Calu3 (cell line): ENCODE results near the gene PBOV1. TPM values are rescaled to one million over a fixed set of nuclear protein-coding genes. Genes with fewer than 3 reads are reported as not detected.

Experiments
- BruUV-seq: library from RNA; stranded (reverse); fragments of 400-500 nt; replicated peaks from 2 replicates; lab custom pipeline; 2021; lab: Mats Ljungman, UMichigan
- CTCF ChIA-PET: fragments of 300-600 bp; sonication (Branson Sonifier 250); formaldehyde crosslinking; loops from one replicate; lab custom pipeline; 2022; ENCODE audit warnings: antibody characterized with exemption; lab: Charles Lee
- DNase-seq: peaks from one replicate; pipeline ENCODE4 v3.0.0; 2022
- H3K27ac Mint-ChIP-seq: one replicate; pipeline ENCODE4 v1.8.0; 2022; ENCODE audit warnings: mixed read lengths; ENCODE audit not compliant: unreplicated experiment
- H3K27me3 Mint-ChIP-seq: one replicate; pipeline ENCODE4 v1.8.0; 2022; ENCODE audit warnings: mixed read lengths; ENCODE audit not compliant: unreplicated experiment
- H3K36me3 Mint-ChIP-seq: one replicate; pipeline ENCODE4 v1.8.0; 2022; ENCODE audit warnings: mild to moderate bottlenecking, moderate library complexity, mixed read lengths; ENCODE audit not compliant: insufficient read depth, unreplicated experiment
- H3K4me1 Mint-ChIP-seq: one replicate; pipeline ENCODE4 v1.8.0; 2022; ENCODE audit warnings: mild to moderate bottlenecking, low read depth, mixed read lengths; ENCODE audit not compliant: unreplicated experiment
- H3K4me3 Mint-ChIP-seq: one replicate; pipeline ENCODE4 v1.8.0; 2022; ENCODE audit warnings: mild to moderate bottlenecking, low read depth, moderate library complexity, mixed read lengths; ENCODE audit not compliant: unreplicated experiment
- H3K9me3 Mint-ChIP-seq: one replicate; pipeline ENCODE4 v1.8.0; 2022; ENCODE audit warnings: low read depth, mixed read lengths; ENCODE audit not compliant: unreplicated experiment
- intact Hi-C: fragments of 100-400 bp; cut with micrococcal nuclease; formaldehyde crosslinking; loops from one replicate; pipeline ENCODE4 v1.10.0; 2022; ENCODE audit not compliant: unreplicated experiment
- total RNA-seq: library from RNA; stranded (reverse); gene quantifications from 2 replicates; pipeline ENCODE4 v1.2.3, GENCODE V29; 2022
- TF ChIP-seq, protein P1 (sequence below): fragments of 200-600 bp; IDR thresholded peaks from one replicate; pipeline ENCODE4 v1.8.0; 2022; ENCODE audit warnings: antibody characterized with exemption; ENCODE audit not compliant: unreplicated experiment

Gene PBOV1
- total RNA-seq, 1 experiment from 2014 or later: not detected

DNA sequence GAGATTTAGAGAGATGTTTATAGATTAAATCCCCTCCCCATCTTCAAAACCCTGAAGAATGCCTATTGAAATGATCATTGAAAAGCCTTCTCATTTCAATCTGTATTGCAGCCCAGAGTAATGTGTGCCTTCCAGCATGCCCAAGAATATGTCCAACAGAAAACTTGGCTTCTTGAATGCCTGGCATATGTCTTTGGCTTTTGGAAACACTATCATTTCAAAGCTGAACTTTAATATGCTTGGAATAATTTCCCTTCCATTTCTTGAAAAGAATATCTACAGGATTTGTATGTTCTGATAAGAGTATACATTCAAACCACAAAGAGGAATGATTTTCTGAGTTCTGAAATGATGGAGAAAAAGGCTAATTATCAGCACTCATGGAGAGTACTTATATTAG, 11.9 kb upstream of the PBOV1 start:
- H3K9me3 Mint-ChIP-seq: no peaks in the 10 kb centered on the region
- H3K27me3 Mint-ChIP-seq: no peaks in the 10 kb centered on the region
- DNase-seq: no peak
- CTCF ChIA-PET: interaction anchor here (1.2 kb wide), 1 partner anchor 8 kb away, joined by 3 read pairs; no protein-coding TSS in a partner anchor
- H3K4me3 Mint-ChIP-seq: no peak overlapping the region
- H3K27ac Mint-ChIP-seq: peak overlapping the region; percentile 95
- H3K4me1 Mint-ChIP-seq: peaks cover 50% of the 10 kb centered on the region
- TF ChIP-seq, protein P1, sequence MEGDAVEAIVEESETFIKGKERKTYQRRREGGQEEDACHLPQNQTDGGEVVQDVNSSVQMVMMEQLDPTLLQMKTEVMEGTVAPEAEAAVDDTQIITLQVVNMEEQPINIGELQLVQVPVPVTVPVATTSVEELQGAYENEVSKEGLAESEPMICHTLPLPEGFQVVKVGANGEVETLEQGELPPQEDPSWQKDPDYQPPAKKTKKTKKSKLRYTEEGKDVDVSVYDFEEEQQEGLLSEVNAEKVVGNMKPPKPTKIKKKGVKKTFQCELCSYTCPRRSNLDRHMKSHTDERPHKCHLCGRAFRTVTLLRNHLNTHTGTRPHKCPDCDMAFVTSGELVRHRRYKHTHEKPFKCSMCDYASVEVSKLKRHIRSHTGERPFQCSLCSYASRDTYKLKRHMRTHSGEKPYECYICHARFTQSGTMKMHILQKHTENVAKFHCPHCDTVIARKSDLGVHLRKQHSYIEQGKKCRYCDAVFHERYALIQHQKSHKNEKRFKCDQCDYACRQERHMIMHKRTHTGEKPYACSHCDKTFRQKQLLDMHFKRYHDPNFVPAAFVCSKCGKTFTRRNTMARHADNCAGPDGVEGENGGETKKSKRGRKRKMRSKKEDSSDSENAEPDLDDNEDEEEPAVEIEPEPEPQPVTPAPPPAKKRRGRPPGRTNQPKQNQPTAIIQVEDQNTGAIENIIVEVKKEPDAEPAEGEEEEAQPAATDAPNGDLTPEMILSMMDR: no peak
- intact Hi-C loops: loop anchor here (5.0 kb wide), 1 partner anchor 68 kb away; the partner anchor contains the start of gene ARFGEF3
- BruUV-seq: no TSS peak
- H3K36me3 Mint-ChIP-seq: peaks cover 5% of the 10 kb centered on the region

DNA sequence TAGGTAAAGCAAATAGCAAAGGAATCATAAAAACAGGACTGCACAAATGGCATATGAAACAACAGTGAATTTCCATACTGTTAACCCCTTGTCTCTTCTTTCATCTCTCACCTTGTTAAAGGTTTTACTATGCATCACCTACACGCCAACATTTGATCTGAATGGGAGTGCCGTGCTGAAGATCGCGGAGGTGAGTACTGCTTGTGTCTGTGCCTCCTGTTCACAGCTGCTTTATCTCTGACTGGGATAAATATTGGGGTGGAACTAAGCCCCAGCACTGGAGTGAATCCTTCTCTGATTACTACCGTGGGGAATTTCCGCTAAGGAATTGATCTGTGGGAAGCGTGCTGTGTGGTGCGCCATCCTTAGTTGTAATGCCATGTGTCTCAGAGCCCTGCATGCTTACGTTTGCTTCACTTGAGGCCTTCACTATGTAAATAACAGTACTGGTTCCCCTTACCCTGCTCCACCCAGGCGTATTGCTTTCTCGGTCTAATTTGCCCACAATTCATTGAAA, 11.4 kb upstream of the PBOV1 start:
- Mint-ChIP-seq H3K4me3 (no peak overlapping the region), H3K4me1 (peaks cover 50% of the 10 kb centered on the region), H3K27ac (no peak overlapping the region), H3K9me3 (no peaks in the 10 kb centered on the region), H3K36me3 (peaks cover 5% of the 10 kb centered on the region), H3K27me3 (no peaks in the 10 kb centered on the region)
- DNase-seq: no peak
- CTCF ChIA-PET: no interaction called here
- intact Hi-C loops: loop anchor here (5.0 kb wide), 1 partner anchor 67 kb away; the partner anchor contains the start of gene ARFGEF3
- BruUV-seq: no TSS peak
- TF ChIP-seq, protein P1: no peak

DNA sequence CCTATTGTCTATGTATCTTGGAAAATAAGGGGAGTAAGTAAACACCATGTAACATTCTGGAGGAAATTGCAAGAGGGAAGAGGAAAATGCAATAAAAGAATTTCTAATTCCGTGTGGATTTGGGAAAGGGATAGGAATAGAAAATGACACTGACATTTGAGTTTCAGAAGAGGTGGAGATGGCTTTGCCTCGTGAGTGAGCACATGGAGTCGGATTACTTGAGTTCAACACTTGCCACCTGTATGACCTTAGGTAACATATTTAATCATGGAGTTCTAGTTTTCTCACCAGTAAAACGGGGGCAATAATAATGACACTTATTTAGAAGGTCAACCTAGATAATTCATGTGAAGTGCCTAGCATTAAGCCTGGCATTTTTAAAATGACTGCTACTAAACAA, 10.8 kb upstream of the PBOV1 start:
- no TSS peak for BruUV-seq
- CTCF ChIA-PET: no interaction called here
- Mint-ChIP-seq H3K4me3 (no peak overlapping the region), H3K27ac (peak overlapping the region; percentile 48), H3K27me3 (no peaks in the 10 kb centered on the region), H3K9me3 (no peaks in the 10 kb centered on the region), H3K4me1 (peaks cover 50% of the 10 kb centered on the region), H3K36me3 (peaks cover 5% of the 10 kb centered on the region)
- TF ChIP-seq, protein P1: no peak
- intact Hi-C loops: no loop called here
- DNase-seq: no peak

DNA sequence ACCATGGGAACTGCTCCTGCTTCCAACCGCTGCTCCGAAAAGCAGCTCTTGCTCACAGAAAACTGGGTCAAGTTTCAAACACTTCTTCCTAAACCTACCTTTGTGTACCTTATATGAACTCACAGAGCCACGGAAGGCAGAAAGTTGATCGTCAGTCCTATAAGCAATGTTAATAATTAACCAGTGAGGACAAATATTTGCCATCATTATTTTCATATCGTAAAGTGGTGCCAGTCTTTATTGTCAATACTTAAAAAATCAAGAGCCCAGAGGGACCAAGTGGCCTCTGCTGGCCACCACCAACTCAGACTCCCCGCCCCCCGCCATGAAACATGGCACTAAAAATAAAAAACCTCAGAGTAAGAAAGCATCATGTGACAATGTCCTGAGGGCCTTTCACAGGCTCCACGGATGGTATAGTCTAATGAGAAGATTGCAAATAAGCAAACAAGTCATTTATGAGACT, 9.1 kb upstream of the PBOV1 start:
- H3K9me3 Mint-ChIP-seq: no peaks in the 10 kb centered on the region
- peak overlapping the region; percentile 64 for H3K27ac Mint-ChIP-seq
- CTCF ChIA-PET: interaction anchor here (0.6 to 0.8 kb wide), 2 partner anchors 111 to 821 kb away, joined by 3 to 4 read pairs; no protein-coding TSS in a partner anchor
- no peaks in the 10 kb centered on the region for H3K27me3 Mint-ChIP-seq
- H3K4me1 Mint-ChIP-seq: peaks cover 50% of the 10 kb centered on the region
- intact Hi-C loops: no loop called here
- no peak for DNase-seq
- H3K4me3 Mint-ChIP-seq: peak overlapping the region; percentile 40
- peaks cover 5% of the 10 kb centered on the region for H3K36me3 Mint-ChIP-seq
- TF ChIP-seq, protein P1: no peak
- BruUV-seq: no TSS peak
